Uterus (tissue), 2 donors: ENCODE results near the gene PRPS1.

Experiments
- POLR2A ChIP-seq, 2 donors: fragments of 450-650 bp; IDR thresholded peaks; one replicate each; pipeline ENCODE4 v1.6.1; 2016; ENCODE audit warnings: antibody characterized with exemption in 2 of 2, mild to moderate bottlenecking in 1 of 2, moderate library complexity in 1 of 2
- TF ChIP-seq, protein P1 (sequence below), 4 experiments: fragments of 200-600 bp in 2 of 4; fragments of 450-650 bp in 2 of 4; sonication (generic) in 2 of 4; IDR thresholded peaks; one replicate each; pipeline ENCODE4 v1.5.1; 2016 to 2019; ENCODE audit warnings: antibody characterized with exemption in 4 of 4, mild to moderate bottlenecking in 2 of 4, moderate library complexity in 1 of 4

DNA sequence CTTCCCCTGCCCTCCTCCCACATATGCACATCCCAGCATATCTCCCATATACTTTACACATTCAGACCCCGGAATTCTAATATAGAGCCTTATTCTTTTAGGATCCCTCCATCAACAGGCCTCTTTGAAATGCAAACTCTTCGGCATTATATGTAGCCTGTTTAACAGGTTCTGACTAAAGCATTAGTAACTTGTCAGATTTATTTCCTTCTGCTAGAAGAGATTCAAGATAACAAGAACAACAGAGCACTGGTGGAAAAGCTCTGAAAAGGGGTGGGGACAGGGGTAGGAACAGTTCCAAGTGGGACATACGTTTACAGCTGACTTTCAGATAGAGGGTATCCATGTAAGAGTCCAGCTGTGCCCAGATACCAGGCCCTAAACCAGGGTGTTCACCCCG, 31.7 kb upstream of the PRPS1 start:
- TF ChIP-seq, protein P1, sequence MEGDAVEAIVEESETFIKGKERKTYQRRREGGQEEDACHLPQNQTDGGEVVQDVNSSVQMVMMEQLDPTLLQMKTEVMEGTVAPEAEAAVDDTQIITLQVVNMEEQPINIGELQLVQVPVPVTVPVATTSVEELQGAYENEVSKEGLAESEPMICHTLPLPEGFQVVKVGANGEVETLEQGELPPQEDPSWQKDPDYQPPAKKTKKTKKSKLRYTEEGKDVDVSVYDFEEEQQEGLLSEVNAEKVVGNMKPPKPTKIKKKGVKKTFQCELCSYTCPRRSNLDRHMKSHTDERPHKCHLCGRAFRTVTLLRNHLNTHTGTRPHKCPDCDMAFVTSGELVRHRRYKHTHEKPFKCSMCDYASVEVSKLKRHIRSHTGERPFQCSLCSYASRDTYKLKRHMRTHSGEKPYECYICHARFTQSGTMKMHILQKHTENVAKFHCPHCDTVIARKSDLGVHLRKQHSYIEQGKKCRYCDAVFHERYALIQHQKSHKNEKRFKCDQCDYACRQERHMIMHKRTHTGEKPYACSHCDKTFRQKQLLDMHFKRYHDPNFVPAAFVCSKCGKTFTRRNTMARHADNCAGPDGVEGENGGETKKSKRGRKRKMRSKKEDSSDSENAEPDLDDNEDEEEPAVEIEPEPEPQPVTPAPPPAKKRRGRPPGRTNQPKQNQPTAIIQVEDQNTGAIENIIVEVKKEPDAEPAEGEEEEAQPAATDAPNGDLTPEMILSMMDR (IDR thresholded peaks at IDR 0.05) = no peak
- TF ChIP-seq POLR2A (IDR thresholded peaks at IDR 0.05) = no peak
